Coronary artery (tissue), 2 donors: ENCODE results near the gene SIAH2.

ENCODE experiments used
- DNase-seq: peaks from one replicate; pipeline ENCODE4 v3.0.0-alpha.2; 2017; ENCODE audit warnings: low spot score
- H3K27ac ChIP-seq, 2 donors: fragments of 200-600 bp; sonication (generic); one replicate each; pipeline ENCODE4 v1.5.1; 2016 to 2019
- H3K4me3 ChIP-seq: fragments of 200-600 bp; sonication (generic); 2 replicates; pipeline ENCODE4 v1.5.1; 2016; ENCODE audit warnings: mild to moderate bottlenecking, moderate library complexity
- TF ChIP-seq, protein P1 (sequence below): fragments of 200-600 bp; sonication (generic); IDR thresholded peaks from one replicate; pipeline ENCODE4 v1.5.1; 2019; ENCODE audit warnings: antibody characterized with exemption

Gene SIAH2

DNA sequence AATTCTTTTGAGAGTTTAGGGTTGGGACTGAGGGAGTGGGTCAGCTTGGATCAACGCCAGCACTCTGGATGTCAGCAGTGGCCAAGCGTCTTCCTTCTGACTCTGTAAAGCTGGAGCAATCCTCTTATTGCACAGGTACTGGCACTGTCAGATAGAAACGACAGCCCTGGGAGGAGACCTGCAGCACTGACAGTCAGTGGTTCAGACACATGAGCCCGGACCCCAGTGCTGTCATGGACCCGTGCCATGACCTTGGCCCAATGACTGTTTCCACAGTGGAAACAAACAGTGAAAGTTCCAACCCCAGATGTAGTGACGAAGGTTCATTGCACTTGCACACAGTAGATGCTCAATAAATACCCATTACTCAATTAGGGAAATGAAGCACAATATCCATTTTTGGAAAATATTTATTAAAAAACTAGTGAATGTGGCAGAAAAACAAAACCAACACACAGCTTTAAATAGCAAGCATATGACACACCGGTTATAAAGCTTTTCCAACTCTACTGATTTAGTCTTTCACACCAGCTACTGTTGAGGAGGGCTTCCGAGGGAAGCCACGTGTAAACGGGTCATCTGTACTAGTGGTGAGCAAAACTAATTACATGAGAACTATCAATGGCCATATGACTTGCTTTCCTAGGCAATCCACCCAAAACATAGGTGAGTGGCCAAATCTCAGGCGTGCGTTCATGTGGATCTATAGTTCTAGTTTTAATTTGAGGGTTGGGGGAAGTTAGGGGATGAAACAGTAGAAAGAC, 22.1 kb downstream of the SIAH2 start:
- H3K27ac ChIP-seq, result no peak overlapping the region
- no peak overlapping the region for H3K4me3 ChIP-seq
- no peak for DNase-seq
- TF ChIP-seq, protein P1, sequence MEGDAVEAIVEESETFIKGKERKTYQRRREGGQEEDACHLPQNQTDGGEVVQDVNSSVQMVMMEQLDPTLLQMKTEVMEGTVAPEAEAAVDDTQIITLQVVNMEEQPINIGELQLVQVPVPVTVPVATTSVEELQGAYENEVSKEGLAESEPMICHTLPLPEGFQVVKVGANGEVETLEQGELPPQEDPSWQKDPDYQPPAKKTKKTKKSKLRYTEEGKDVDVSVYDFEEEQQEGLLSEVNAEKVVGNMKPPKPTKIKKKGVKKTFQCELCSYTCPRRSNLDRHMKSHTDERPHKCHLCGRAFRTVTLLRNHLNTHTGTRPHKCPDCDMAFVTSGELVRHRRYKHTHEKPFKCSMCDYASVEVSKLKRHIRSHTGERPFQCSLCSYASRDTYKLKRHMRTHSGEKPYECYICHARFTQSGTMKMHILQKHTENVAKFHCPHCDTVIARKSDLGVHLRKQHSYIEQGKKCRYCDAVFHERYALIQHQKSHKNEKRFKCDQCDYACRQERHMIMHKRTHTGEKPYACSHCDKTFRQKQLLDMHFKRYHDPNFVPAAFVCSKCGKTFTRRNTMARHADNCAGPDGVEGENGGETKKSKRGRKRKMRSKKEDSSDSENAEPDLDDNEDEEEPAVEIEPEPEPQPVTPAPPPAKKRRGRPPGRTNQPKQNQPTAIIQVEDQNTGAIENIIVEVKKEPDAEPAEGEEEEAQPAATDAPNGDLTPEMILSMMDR, result no peak

DNA sequence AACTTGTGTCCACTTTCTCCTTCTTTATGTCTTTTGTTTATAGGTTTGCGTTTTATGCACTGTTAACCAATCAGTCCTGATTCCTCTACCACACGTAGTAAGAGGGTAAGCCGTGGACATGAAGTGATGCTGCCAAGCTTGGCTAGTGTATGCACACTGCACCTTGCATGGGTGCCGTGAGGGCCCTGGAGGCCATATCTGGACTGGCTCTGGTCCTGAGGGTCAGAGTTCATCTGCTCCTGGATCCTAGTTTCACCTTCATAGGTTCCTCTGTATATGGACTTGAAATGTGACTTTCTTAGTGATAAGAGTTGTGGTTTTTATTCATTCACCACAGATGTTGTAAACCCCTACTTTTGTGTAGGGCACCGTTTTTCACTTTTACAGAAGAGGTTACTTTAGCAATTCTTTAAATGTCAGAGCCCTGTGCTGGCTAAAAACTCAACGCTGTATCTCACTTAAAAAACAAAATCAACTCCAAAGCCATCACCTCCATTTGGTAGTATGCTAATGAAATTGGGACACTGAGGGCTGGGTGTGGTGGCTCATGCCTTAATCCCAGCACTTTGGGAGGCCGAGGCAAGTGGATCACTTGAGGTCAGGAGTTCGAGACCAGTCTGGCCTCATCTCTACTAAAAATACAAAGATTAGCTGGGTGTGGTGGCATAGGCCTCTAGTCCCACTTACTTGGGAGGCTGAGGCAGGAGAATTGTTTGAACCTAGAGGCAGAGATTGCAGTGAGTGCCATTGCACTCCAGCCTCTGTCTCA, 22.9 kb downstream of the SIAH2 start:
- Histone ChIP-seq H3K4me3 (no peak overlapping the region), H3K27ac (no peak overlapping the region)
- TF ChIP-seq, protein P1, result no peak
- DNase-seq, result no peak

DNA sequence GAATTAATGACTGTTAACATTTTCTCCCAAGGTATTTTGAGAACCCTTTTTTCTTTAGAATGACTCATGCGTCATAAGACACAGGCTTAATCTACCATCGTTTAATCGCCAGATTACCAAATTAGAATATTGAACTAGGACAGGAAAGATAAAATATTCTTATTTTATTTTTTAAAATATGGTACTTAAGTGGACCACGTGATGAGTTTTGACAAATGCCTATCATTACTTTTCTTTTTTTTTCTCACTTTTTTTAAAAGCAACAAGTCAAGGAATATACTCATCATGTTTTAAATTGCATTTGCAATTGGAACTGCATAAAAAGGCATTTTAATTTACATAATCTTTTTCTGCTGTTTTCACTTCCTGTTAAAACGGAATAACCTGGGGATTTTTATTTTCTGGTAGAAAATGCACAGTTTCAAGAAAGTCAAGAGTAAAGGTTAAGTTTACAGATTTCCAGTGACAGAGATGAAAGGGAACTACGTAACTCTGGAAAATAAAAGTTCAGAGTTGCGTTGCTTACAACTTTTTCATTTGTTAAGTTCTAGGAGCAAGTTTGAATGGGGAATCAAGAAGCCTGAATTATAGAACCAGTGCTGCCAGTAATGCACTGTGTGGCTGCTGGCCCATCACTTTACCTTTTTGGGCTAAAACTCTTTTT, 23.6 kb downstream of the SIAH2 start:
- DNase-seq, result no peak
- Histone ChIP-seq H3K4me3 (no peak overlapping the region), H3K27ac (no peak overlapping the region)
- TF ChIP-seq, protein P1, result no peak

DNA sequence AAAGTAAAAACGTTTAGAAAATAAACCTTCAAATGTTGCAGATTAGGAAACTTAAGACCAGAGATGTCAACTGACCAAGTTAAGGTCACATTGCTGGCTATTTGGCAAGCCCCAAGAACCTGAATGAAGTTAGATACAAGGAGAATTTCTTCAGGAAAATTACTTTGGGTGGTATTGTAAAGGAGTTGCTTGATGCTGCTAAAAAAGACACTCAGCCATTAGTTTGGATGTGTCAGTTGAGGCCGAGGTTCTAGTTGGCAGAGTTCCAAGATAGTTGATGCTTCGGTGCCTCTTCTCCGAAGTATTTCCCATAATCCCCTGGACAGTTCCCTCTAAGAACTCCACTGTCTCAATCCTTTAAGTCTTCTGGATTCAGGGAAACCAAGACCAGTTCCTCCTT, 24.3 kb downstream of the SIAH2 start:
- TF ChIP-seq, protein P1, result no peak
- Histone ChIP-seq H3K4me3 (no peak overlapping the region), H3K27ac (peak overlapping the region in 1 of 2 donors; percentile 43)
- no peak for DNase-seq

DNA sequence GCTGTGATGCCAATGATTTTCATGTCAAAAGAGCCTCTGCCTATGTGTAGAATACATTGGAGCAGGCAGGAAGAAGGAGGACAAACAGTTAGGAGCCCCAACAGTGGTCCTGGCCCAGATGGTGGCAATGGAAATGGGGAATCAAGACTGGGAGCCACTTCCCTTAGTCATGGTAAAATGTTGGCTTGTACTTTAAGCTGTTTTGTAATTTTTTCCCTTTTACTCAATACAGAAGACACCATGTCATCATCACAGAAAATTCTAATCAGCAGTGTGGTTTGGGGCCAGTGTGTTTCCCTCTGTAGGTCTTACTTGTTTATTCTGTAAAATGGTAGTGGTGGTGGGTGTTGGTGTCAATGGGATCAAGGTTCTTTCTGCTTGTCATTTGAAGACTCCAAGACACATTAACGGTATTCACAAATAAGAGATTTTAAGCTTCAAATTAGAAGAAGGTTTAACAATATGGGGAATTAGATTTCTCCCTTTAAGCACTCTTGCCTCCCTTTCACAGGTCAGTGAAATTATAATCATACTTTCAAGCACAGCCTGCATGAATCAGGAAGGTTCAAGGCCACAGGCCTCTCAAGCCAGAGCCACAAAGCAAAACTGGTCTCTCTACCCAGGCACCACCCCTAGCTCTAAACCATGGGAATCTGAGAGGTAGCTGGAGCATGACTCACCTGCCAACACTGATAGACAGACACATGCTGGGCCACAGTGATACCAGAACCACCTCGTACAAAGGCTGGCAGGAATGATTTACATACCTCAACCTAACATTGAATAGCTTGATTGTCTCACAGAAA, 24.9 kb downstream of the SIAH2 start:
- no peak overlapping the region for H3K4me3 ChIP-seq
- peak overlapping the region in 1 of 2 donors; percentile 43 for H3K27ac ChIP-seq
- TF ChIP-seq, protein P1, result no peak
- no peak for DNase-seq

DNA sequence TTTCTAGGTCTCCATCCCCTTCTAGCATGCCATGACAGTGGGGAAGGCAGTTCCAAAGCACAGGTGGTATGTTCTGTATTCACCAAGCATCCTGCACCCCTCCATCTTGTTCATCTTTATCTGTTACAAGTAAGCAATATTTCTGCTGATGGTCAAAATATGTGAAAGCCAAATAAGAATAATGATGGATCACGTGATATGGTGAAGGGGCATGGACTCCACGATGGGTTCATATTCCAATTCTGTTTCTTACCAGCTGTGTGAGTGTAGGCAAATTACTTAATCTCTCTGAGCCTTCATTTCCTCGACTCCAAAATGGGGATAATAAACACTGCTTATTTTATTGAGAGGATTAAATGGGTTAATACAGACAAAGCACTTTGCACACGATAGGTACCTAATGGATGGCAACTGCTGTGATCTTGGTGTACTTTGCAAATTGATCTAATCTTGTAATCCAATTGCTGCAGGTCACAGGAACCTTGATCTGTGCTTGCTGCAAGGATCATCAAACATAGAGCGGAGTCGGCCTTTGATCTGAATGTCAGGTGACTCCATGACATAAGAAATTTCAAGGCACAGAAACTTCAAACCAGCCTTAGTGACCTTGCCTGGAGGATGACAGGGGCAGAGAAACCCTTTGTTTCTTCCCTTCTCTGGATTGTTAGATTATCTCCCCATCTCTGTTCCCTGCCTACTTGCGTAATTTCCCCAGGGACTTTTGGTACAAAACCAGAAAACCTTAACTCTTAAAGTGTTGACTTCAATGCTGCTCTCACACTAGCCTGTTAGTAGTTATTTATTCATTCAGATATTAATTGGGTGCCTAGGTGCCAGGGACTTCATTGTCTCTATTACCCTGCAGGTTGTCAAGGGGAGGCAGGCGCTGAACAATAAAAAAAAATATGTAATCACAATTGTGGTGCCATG, 25.8 kb downstream of the SIAH2 start:
- TF ChIP-seq, protein P1, result no peak
- Histone ChIP-seq H3K4me3 (no peak overlapping the region), H3K27ac (no peak overlapping the region)
- DNase-seq, result no peak
